ENCODE measurements around the gene EXOC4.

Gene EXOC4

GRCh38 chr7:133859871-133860450 is 607.1 kb downstream of the EXOC4 start:
- ChIA-PET CTCF (interaction anchor here (1.1 kb wide), 2 partner anchors 10 to 15 kb away, joined by 3 read pairs; no protein-coding TSS in a partner anchor), POLR2A (interaction anchor here (1.2 kb wide), 1 partner anchor 17 kb away, joined by 3 read pairs; no protein-coding TSS in a partner anchor)
- 95% methylated on average over 4 of the region's 6 CpGs for WGBS (ENCODE audit: insufficient coverage)

GRCh38 chr7:133860628-133861335 is 607.9 kb downstream of the EXOC4 start:
- ChIA-PET CTCF (interaction anchor here (1.1 kb wide), 2 partner anchors 9 to 14 kb away, joined by 3 read pairs; no protein-coding TSS in a partner anchor), POLR2A (interaction anchor here (1.2 kb wide), 1 partner anchor 16 kb away, joined by 3 read pairs; no protein-coding TSS in a partner anchor)
- no CpG with 5 or more reads among the region's 1 CpG for WGBS (ENCODE audit: insufficient coverage)

More at GRCh38 chr7:133859871-133860450, 607.1 kb downstream of the EXOC4 start:
- no peak overlapping the region for H3K4me3 ChIP-seq (ENCODE audit: control insufficient read depth in 1 of 7, extremely low read depth in 1 of 7, insufficient read depth in 4 of 7, low read depth in 2 of 7, low read length in 6 of 7)
- no peaks in the 10 kb centered on the region for H3K4me1 ChIP-seq (ENCODE audit: control extremely low read depth in 1 of 4, control insufficient read depth in 4 of 4, insufficient read depth in 4 of 4, low read length in 3 of 4)
- no peak for DNase-seq
- H3K27me3 ChIP-seq (replicated peaks in 2 of 5; ENCODE audit: control insufficient read depth in 4 of 5, insufficient read depth in 5 of 5, low read length in 4 of 5) = no peaks in the 10 kb centered on the region
- no peak overlapping the region for H3K27ac ChIP-seq (ENCODE audit: insufficient read depth in 1 of 2, low read depth in 1 of 2, low read length in 2 of 2, poor library complexity in 1 of 2, severe bottlenecking in 2 of 2)
- H3K9me3 ChIP-seq (ENCODE audit: control extremely low read depth in 1 of 5, control insufficient read depth in 4 of 5, insufficient read depth in 2 of 5, low read depth in 1 of 5, low read length in 4 of 5) = no peaks in the 10 kb centered on the region
- no peaks in the 10 kb centered on the region for H3K36me3 ChIP-seq (ENCODE audit: control insufficient read depth in 4 of 4, insufficient read depth in 4 of 4, low read length in 3 of 4)

DNA sequence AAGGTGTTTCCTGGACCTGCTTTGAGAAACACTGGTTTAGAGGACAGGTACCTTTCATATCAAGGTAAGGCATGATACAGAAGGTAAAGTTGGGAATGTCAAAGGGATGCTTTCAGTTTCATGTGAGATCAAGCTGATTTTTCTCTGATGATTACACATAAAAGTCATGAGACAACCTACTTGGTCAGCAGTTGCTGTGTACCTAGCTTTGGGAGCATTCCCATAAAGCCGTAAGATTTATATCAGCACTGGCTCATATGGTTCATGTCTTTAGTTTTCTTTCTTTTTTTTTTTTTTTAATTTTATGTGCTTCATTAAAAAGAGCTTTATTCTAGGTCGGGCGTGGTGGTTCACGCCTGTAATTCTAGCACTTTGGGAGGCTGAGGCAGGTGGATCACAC is 609.0 kb downstream of the EXOC4 start:
- H3K27me3 ChIP-seq (replicated peaks in 2 of 5; ENCODE audit: control insufficient read depth in 4 of 5, insufficient read depth in 5 of 5, low read length in 4 of 5) = no peaks in the 10 kb centered on the region
- peaks cover 0 to 3% (median 0%) of the 10 kb centered on the region in 4 experiments for H3K36me3 ChIP-seq (ENCODE audit: control insufficient read depth in 4 of 4, insufficient read depth in 4 of 4, low read length in 3 of 4)
- DNase-seq = no peak
- H3K4me1 ChIP-seq (ENCODE audit: control extremely low read depth in 1 of 4, control insufficient read depth in 4 of 4, insufficient read depth in 4 of 4, low read length in 3 of 4) = no peaks in the 10 kb centered on the region
- ChIA-PET POLR2A (no interaction called here), CTCF (interaction anchor here (0.6 kb wide), 1 partner anchor 133 kb away, joined by 3 read pairs; no protein-coding TSS in a partner anchor)
- H3K4me3 ChIP-seq (ENCODE audit: control insufficient read depth in 1 of 7, extremely low read depth in 1 of 7, insufficient read depth in 4 of 7, low read depth in 2 of 7, low read length in 6 of 7) = no peak overlapping the region
- no peaks in the 10 kb centered on the region for H3K9me3 ChIP-seq (ENCODE audit: control extremely low read depth in 1 of 5, control insufficient read depth in 4 of 5, insufficient read depth in 2 of 5, low read depth in 1 of 5, low read length in 4 of 5)
- H3K27ac ChIP-seq (ENCODE audit: insufficient read depth in 1 of 2, low read depth in 1 of 2, low read length in 2 of 2, poor library complexity in 1 of 2, severe bottlenecking in 2 of 2) = no peak overlapping the region
- no CpG with 5 or more reads among the region's 4 CpGs for WGBS (ENCODE audit: insufficient coverage)

More at GRCh38 chr7:133860628-133861335, 607.9 kb downstream of the EXOC4 start:
- Histone ChIP-seq H3K36me3 (ENCODE audit: control insufficient read depth in 4 of 4, insufficient read depth in 4 of 4, low read length in 3 of 4) (peaks cover 0 to 3% (median 0%) of the 10 kb centered on the region in 4 experiments), H3K27ac (ENCODE audit: insufficient read depth in 1 of 2, low read depth in 1 of 2, low read length in 2 of 2, poor library complexity in 1 of 2, severe bottlenecking in 2 of 2) (no peak overlapping the region), H3K9me3 (ENCODE audit: control extremely low read depth in 1 of 5, control insufficient read depth in 4 of 5, insufficient read depth in 2 of 5, low read depth in 1 of 5, low read length in 4 of 5) (no peaks in the 10 kb centered on the region), H3K27me3 (replicated peaks in 2 of 5; ENCODE audit: control insufficient read depth in 4 of 5, insufficient read depth in 5 of 5, low read length in 4 of 5) (no peaks in the 10 kb centered on the region), H3K4me3 (ENCODE audit: control insufficient read depth in 1 of 7, extremely low read depth in 1 of 7, insufficient read depth in 4 of 7, low read depth in 2 of 7, low read length in 6 of 7) (no peak overlapping the region), H3K4me1 (ENCODE audit: control extremely low read depth in 1 of 4, control insufficient read depth in 4 of 4, insufficient read depth in 4 of 4, low read length in 3 of 4) (no peaks in the 10 kb centered on the region)
- no peak for DNase-seq

DNA sequence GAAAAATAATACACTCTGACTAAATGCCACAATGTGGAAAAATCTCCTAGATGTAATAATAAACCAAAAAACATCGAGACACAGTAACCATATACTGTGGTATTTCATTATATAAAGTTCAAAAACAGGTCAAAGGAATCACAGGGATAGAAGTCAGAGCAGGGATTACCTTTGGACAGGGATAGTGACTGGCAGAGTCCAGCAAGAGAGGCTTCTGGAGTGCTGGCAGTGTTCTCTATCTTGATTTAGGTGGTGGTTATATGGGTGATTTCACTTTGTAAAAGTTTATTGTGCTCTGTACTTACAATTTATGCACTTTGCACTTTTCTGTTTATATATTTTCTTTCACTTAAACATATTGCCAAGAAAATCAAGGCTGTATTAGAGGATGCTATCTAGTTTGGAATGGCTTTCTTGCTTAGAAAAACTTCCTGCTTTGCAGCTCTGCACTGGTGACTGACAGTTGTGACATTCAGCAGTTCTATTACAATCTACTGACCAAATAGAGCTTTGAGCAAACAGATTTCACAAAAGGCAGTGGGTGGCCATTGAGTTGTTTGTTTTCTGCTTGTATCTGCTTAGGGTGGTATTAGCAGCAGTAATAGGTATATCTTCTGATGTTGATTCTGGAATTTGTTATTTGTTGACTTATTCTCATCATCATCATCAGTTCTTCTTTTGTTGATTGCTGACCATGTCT is 610.6 kb downstream of the EXOC4 start:
- H3K27me3 ChIP-seq (replicated peaks in 2 of 5; ENCODE audit: control insufficient read depth in 4 of 5, insufficient read depth in 5 of 5, low read length in 4 of 5) = no peaks in the 10 kb centered on the region
- DNase-seq = no peak
- H3K36me3 ChIP-seq (ENCODE audit: control insufficient read depth in 4 of 4, insufficient read depth in 4 of 4, low read length in 3 of 4) = peaks cover 0 to 3% (median 0%) of the 10 kb centered on the region in 4 experiments
- CTCF ChIA-PET = no interaction called here
- H3K4me1 ChIP-seq (ENCODE audit: control extremely low read depth in 1 of 4, control insufficient read depth in 4 of 4, insufficient read depth in 4 of 4, low read length in 3 of 4) = no peaks in the 10 kb centered on the region
- no CpG with 5 or more reads among the region's 1 CpG for WGBS (ENCODE audit: insufficient coverage)
- H3K4me3 ChIP-seq (ENCODE audit: control insufficient read depth in 1 of 7, extremely low read depth in 1 of 7, insufficient read depth in 4 of 7, low read depth in 2 of 7, low read length in 6 of 7) = no peak overlapping the region
- H3K27ac ChIP-seq (ENCODE audit: insufficient read depth in 1 of 2, low read depth in 1 of 2, low read length in 2 of 2, poor library complexity in 1 of 2, severe bottlenecking in 2 of 2) = no peak overlapping the region
- POLR2A ChIA-PET = no interaction called here
- H3K9me3 ChIP-seq (ENCODE audit: control extremely low read depth in 1 of 5, control insufficient read depth in 4 of 5, insufficient read depth in 2 of 5, low read depth in 1 of 5, low read length in 4 of 5) = no peaks in the 10 kb centered on the region

DNA sequence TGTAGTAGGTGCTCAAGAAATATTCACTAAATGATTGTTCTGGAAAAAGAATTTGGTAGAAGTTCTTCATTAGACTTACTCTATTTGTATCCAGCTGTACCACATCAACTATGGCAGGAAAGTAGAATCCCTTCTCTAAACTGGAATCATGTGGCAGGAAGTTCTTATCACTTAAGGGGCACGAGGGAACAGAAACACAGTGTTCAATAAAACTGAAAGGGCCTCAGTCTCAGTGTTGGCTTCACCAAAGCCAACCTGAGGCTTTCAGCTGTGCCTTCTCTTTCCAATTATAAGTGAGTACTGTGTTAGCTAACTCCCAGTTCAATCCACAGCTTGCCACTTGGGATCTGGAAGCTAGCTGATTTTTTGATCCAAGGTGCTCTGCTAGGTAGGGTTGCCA is 616.7 kb downstream of the EXOC4 start:
- Histone ChIP-seq H3K27ac (ENCODE audit: insufficient read depth in 1 of 2, low read depth in 1 of 2, low read length in 2 of 2, poor library complexity in 1 of 2, severe bottlenecking in 2 of 2) (no peak overlapping the region), H3K9me3 (ENCODE audit: control extremely low read depth in 1 of 5, control insufficient read depth in 4 of 5, insufficient read depth in 2 of 5, low read depth in 1 of 5, low read length in 4 of 5) (no peaks in the 10 kb centered on the region), H3K4me1 (ENCODE audit: control extremely low read depth in 1 of 4, control insufficient read depth in 4 of 4, insufficient read depth in 4 of 4, low read length in 3 of 4) (no peaks in the 10 kb centered on the region), H3K36me3 (ENCODE audit: control insufficient read depth in 4 of 4, insufficient read depth in 4 of 4, low read length in 3 of 4) (peaks cover 0 to 3% (median 0%) of the 10 kb centered on the region in 4 experiments), H3K4me3 (ENCODE audit: control insufficient read depth in 1 of 7, extremely low read depth in 1 of 7, insufficient read depth in 4 of 7, low read depth in 2 of 7, low read length in 6 of 7) (no peak overlapping the region), H3K27me3 (replicated peaks in 2 of 5; ENCODE audit: control insufficient read depth in 4 of 5, insufficient read depth in 5 of 5, low read length in 4 of 5) (no peaks in the 10 kb centered on the region)
- ChIA-PET POLR2A (no interaction called here), CTCF (interaction anchor here (0.9 kb wide), 1 partner anchor 9 kb away, joined by 3 read pairs; no protein-coding TSS in a partner anchor)
- no peak for DNase-seq
- WGBS (ENCODE audit: insufficient coverage) = 89% methylated on average over 1 of the region's 1 CpG

DNA sequence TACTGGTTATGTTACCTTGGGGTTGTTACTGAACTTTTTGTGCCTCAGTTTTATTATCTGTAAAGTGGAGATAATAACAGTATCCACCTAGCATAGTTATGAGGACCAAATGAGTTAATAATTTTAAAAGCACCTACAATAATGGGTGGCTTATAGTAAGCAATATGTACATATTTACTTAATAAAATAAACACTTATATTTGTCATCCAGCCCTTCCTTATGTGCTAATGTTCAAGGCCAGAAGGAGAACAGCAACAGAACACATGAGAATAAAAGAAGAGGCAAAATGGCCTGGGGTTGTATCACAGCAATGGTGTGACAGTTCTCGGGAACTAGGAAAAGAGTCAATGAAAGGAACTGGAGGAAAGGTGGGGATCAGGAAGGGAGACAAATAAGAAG is 618.9 kb downstream of the EXOC4 start:
- ChIA-PET CTCF (no interaction called here), POLR2A (no interaction called here)
- Histone ChIP-seq H3K4me3 (ENCODE audit: control insufficient read depth in 1 of 7, extremely low read depth in 1 of 7, insufficient read depth in 4 of 7, low read depth in 2 of 7, low read length in 6 of 7) (no peak overlapping the region), H3K27me3 (replicated peaks in 2 of 5; ENCODE audit: control insufficient read depth in 4 of 5, insufficient read depth in 5 of 5, low read length in 4 of 5) (no peaks in the 10 kb centered on the region), H3K9me3 (ENCODE audit: control extremely low read depth in 1 of 5, control insufficient read depth in 4 of 5, insufficient read depth in 2 of 5, low read depth in 1 of 5, low read length in 4 of 5) (no peaks in the 10 kb centered on the region), H3K27ac (ENCODE audit: insufficient read depth in 1 of 2, low read depth in 1 of 2, low read length in 2 of 2, poor library complexity in 1 of 2, severe bottlenecking in 2 of 2) (no peak overlapping the region), H3K36me3 (ENCODE audit: control insufficient read depth in 4 of 4, insufficient read depth in 4 of 4, low read length in 3 of 4) (no peaks in the 10 kb centered on the region), H3K4me1 (ENCODE audit: control extremely low read depth in 1 of 4, control insufficient read depth in 4 of 4, insufficient read depth in 4 of 4, low read length in 3 of 4) (no peaks in the 10 kb centered on the region)
- DNase-seq = no peak
- WGBS (ENCODE audit: insufficient coverage) = no CpG with 5 or more reads among the region's 1 CpG

- CTCF ChIA-PET = no interaction called here
- Histone ChIP-seq H3K27me3 (replicated peaks in 2 of 5; ENCODE audit: control insufficient read depth in 4 of 5, insufficient read depth in 5 of 5, low read length in 4 of 5) (no peaks in the 10 kb centered on the region), H3K4me3 (ENCODE audit: control insufficient read depth in 1 of 7, extremely low read depth in 1 of 7, insufficient read depth in 4 of 7, low read depth in 2 of 7, low read length in 6 of 7) (no peak overlapping the region), H3K36me3 (ENCODE audit: control insufficient read depth in 4 of 4, insufficient read depth in 4 of 4, low read length in 3 of 4) (no peaks in the 10 kb centered on the region), H3K27ac (ENCODE audit: insufficient read depth in 1 of 2, low read depth in 1 of 2, low read length in 2 of 2, poor library complexity in 1 of 2, severe bottlenecking in 2 of 2) (no peak overlapping the region), H3K4me1 (ENCODE audit: control extremely low read depth in 1 of 4, control insufficient read depth in 4 of 4, insufficient read depth in 4 of 4, low read length in 3 of 4) (peaks cover 0 to 2% (median under 1%) of the 10 kb centered on the region in 4 experiments), H3K9me3 (ENCODE audit: control extremely low read depth in 1 of 5, control insufficient read depth in 4 of 5, insufficient read depth in 2 of 5, low read depth in 1 of 5, low read length in 4 of 5) (no peaks in the 10 kb centered on the region)
- POLR2A ChIA-PET = no interaction called here
- no peak for DNase-seq
- WGBS (ENCODE audit: insufficient coverage) = 96% methylated on average over 4 of the region's 4 CpGs
Measured at GRCh38 chr7:133873187-133873586, 620.3 kb downstream of the EXOC4 start.
